ENCODE results near the gene BNIPL.

BNIPL gene

DNA sequence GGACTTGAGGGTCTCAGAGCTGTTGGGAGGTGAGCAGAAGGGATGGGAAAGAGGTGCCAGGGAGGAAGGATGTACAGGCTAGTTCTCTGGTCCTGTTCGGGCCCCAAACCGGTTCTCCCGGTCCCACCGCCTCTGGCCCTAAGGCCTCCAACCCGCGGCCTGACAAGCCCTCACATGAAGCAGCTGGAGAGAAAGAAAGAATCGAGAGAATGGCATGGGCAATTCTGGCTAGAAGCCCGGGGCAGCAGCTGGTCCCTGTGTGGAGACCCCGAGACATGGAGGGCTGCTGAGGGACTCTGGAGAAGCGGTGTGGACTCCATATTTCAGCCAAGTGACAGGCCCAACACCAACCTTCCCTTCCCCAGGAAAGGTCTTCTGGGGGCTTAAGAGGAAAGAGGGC is 22.3 kb downstream of the BNIPL start:
- DNase-seq (ENCODE audit: low spot score), result no peak

DNA sequence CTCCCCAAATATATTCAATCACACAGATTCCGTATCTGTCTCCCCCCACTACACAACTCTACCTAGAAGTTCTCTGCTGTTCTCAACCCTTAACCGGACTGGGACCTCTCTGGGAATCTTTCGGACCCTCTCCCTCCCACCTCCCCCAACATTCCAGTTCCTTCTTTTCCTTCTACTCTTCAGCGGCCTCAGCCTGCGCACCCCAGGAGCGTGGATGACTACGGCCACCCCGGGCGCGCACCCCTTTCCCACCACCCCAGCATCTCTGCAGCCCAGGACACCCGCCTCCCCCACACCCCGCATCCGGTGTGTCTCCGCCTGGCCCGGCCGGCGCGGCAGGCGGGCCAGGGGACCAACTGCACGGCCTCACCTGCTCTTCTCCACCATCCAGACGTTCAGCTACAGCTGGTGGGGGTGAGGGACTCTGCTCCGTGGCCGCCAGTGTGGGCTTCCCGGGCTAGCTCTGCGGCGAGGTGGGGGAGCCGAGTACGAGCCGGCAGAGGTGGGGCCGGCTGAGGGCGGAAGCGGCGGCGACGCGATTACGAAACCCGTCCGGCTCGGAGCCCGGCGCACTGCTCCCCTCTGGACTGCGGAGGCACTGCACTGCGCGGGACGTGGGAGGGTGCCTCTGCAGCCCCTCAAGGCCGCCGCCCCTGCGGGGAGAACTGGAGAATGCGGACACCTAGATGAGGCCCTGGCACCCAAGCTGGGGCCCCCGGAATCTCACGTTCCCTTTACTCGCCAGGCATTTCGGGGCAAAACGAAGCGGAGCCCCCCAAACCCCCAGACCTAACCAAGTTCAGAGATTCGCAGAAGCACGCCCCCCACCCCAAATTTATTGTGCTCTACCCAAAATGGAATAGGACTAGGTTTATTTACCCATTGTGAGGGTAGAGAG is 23.0 kb downstream of the BNIPL start, which contains the start of gene CDC42SE1:
Gene CDC42SE1, minus strand, starts transcription at position 514 of the 898 bp plus-strand sequence. CDS start 3,892 bp downstream, outside the sequence.
- DNase-seq (ENCODE audit: low spot score), result peak; percentile 88

- DNase-seq (ENCODE audit: low spot score), result peak; percentile 66
Measured at GRCh38 chr1:151060007-151060656, 23.7 kb downstream of the BNIPL start, which contains the start of gene MLLT11. Gene MLLT11, plus strand, starts transcription at chr1:151060397. Its CDS starts 6,828 bp downstream, at chr1:151067225.

- DNase-seq (ENCODE audit: low spot score), result no peak
Measured at GRCh38 chr1:151060657-151061421, 24.5 kb downstream of the BNIPL start.

GRCh38 chr1:151061704-151062103 is 25.3 kb downstream of the BNIPL start:
- DNase-seq (ENCODE audit: low spot score), result no peak

- peak; percentile 89 for DNase-seq (ENCODE audit: low spot score)
Measured at GRCh38 chr1:151062741-151063371, 26.5 kb downstream of the BNIPL start.

DNA sequence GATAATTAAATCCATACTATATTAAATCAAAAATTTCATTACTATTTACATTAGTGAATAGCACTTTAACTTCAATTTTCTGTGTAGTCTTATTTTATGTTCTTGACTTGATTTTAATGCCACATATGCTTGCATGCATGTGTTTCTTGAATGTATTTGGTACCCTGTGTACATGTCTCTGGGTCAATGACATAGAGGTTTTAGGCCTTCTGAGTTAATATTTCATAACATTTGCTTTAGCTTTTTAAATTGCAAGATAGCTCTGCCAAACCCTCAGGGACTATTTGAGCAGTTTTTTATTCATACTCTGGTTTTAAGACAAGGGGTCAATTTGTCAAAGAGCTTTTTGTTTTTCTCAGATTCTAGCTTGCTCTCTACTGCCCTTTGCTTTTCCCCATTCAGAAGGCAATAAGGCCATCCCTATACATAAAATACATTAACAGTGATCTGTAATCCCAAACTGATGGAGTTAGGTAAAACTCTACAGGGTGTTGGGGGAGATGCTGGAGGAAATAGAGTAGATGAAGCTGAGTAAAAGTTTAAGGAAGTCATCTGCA is 28.8 kb downstream of the BNIPL start:
- no peak for DNase-seq (ENCODE audit: low spot score)

DNA sequence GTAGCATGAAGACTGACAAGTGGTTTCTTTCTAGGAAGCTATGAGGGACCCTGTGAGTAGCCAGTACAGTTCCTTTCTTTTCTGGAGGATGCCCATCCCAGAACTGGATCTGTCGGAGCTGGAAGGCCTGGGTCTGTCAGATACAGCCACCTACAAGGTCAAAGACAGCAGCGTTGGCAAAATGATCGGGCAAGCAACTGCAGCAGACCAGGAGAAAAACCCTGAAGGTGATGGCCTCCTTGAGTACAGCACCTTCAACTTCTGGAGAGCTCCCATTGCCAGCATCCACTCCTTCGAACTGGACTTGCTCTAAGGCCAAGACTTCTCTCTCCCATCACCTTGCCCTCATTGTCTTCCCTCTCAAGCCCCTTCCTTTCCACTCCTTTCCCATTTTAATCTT is 30.8 kb downstream of the BNIPL start:
- no peak for DNase-seq (ENCODE audit: low spot score)

- DNase-seq (ENCODE audit: low spot score), result no peak
Measured at GRCh38 chr1:151069103-151069486, 32.7 kb downstream of the BNIPL start.

DNA sequence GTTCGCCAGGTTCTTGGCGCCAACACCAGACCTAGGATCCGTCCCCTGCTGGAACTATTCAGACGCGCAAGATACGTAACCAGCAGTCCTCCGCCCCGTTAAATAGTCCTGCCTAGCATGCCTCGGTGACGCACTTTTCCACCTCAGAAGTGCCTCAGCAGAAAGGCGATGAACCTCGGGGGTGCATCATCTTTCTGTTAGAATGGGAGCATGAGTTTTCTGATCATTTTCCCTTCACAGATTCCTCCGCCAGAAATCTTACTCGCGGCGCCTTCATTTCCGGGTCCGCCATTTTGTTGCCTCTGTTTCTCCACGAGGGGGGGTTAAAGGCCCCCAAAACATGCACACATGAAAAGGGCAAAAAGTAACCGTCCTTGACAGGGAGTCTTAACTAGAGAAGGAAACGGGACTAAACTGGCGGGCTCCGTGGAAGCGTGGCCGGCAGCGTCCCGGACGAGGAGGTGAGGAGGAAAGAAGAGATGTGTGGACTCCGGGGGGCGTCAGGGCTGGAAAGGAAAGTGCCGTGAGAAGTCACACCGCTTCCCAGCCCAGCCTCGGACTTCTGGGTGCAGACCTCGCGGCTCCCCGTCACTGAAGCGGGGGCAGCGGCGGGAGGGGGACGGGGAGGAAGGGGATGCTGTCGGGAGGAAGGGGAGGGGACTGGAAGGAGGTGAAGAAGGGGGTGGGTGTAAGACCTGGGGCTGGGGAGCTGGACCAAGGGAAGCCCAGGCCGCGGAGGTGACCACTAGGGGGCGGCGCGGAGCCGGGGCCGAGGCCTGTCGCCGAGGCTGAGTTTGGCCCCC is 34.3 kb downstream of the BNIPL start, which contains the start of gene GABPB2:
Gene GABPB2, plus strand, starts transcription at position 288 of the 803 bp plus-strand sequence. CDS start 17,429 bp downstream, outside the sequence.
- peak; percentile 86 for DNase-seq (ENCODE audit: low spot score)

DNA sequence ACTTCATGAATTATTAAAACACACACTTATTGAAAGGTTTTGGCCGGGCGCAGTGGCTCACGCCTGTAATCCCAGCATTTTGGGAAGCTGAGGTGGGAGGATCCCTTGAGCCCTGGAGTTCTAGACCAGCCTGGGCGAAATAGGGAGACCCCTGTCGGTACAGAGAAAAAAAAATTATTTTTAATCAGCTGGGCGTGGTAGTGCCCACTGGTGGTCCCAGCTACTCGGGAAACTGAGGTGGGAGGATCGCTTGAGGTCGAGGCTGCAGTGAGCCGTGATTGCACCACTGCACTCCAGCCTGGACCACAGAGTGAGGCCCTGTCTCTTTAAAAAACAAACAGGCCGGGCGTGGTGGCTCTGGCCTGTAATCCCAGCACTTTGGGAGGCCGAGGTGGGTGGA is 35.8 kb downstream of the BNIPL start:
- DNase-seq (ENCODE audit: low spot score), result no peak

DNA sequence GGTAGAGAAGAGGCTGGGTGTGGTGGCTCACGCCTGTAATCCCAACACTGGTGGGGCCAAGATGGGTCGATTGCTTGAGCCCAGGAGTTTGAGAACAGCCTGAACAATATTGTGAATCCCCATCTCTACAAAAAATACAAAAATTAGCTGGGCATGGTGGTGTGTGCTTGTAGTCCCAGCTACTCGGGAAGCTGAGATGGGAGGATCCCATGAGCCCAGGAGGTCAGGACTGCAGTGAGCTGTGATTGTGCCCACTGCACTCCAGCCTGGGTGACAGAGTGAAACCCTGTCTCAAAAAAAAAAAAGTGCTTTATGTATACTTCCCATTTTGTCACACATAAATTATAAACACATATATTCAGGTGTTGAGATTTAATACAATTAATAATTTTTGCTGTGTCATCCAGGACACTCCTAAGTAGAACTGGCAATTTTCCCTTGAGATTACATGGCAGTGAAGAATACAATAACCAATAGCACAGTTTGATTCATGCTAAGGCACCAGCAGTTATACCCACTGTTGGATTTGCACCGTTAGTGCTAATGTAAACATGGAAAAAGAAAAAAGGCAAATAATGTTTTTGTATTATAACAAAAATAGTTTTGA is 49.7 kb downstream of the BNIPL start:
- no peak for DNase-seq (ENCODE audit: low spot score)

Data from hepatic stellate cell (primary cell).